ENCODE results near the gene LRRC53.

- TF ChIP-seq MAFK (IDR thresholded peaks at IDR 0.05; ENCODE audit: low read depth, low read length) (no peak), SMC3 (IDR thresholded peaks at IDR 0.05; ENCODE audit: low read depth, low read length) (no peak), MXI1 (IDR thresholded peaks at IDR 0.05; ENCODE audit: borderline replicate concordance, low read depth, low read length) (no peak), RCOR1 (IDR thresholded peaks at IDR 0.05; ENCODE audit: insufficient replicate concordance, low read length) (no peak), POLR2A (IDR thresholded peaks at IDR 0.05; ENCODE audit: low read depth, low read length) (no peak), RAD21 (IDR thresholded peaks at IDR 0.05; ENCODE audit: low read length) (no peak)
- TF ChIP-seq, protein P1, sequence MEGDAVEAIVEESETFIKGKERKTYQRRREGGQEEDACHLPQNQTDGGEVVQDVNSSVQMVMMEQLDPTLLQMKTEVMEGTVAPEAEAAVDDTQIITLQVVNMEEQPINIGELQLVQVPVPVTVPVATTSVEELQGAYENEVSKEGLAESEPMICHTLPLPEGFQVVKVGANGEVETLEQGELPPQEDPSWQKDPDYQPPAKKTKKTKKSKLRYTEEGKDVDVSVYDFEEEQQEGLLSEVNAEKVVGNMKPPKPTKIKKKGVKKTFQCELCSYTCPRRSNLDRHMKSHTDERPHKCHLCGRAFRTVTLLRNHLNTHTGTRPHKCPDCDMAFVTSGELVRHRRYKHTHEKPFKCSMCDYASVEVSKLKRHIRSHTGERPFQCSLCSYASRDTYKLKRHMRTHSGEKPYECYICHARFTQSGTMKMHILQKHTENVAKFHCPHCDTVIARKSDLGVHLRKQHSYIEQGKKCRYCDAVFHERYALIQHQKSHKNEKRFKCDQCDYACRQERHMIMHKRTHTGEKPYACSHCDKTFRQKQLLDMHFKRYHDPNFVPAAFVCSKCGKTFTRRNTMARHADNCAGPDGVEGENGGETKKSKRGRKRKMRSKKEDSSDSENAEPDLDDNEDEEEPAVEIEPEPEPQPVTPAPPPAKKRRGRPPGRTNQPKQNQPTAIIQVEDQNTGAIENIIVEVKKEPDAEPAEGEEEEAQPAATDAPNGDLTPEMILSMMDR (conservative IDR thresholded peaks at IDR 0.05; ENCODE audit: low read depth, low read length), result no peak
Measured at GRCh38 chr1:74508449-74508848, 4.0 kb downstream of the LRRC53 start.
